NCI-H1417 (cell line): ENCODE results near the gene MKRN2OS.
A peak's percentile ranks its signal among the peaks of the same experiment; 100 is the strongest.
"Not testable (repeated sequence)": the region's sequence is repeated elsewhere in the genome, so short reads cannot be mapped to it uniquely, and the experiment has no call there.

ENCODE experiments used
- DNase-seq, 3 experiments: peaks; one replicate each; lab custom pipeline; 2025; lab: John Stamatoyannopoulos, UW

Gene MKRN2OS

DNA sequence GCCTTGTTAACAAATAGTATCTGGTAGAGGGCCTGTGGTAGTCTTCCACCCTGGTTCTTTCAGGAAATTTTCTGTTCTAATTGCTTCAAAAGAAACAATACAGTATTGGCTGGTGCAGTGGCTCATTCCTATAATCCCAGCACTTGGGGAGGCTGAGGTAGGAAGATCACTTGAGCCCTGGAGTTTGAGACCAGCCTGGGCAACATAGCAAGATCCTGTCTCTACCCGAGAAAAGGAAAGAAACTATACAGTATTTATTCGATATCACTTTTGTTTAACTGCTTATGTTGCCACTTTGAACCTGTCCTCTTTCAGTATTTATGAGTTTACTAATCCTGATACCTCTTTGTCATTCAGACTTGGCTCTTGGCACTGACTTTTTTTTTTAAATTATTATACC is 16.1 kb upstream of the MKRN2OS start:
- DNase-seq: no peak

DNA sequence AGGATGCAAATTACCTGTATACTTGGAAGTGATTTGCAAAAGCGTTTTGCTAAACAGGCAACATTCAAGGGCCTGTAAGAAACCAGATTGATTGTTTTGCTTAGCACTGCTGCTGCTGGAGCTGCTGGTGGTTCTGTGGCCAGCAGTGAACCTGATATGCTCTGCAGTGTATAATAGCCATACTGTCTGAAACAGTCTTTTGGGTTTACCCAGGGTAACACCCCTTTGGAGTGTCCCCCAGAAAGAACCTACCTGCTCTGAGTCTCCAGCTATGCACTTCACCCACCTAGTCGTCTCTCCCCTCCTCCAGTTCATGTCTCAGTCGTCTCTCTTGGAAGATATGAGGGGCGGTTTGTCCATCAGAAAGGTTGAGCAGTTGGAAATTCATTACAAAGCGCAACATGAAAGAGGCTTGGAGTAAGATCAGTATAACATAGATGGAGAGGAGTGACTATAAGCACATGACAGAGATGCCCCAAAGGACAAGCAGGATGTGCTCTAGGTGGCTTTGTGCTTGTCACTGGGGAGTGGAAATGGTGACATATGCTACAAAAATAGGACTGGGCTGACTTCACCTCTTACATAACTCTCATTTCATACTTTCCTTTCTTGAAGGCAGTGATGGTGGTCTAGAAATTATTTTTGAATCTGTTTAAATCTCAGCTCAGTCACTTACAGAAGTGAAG is 15.3 kb upstream of the MKRN2OS start:
- DNase-seq: no peak

DNA sequence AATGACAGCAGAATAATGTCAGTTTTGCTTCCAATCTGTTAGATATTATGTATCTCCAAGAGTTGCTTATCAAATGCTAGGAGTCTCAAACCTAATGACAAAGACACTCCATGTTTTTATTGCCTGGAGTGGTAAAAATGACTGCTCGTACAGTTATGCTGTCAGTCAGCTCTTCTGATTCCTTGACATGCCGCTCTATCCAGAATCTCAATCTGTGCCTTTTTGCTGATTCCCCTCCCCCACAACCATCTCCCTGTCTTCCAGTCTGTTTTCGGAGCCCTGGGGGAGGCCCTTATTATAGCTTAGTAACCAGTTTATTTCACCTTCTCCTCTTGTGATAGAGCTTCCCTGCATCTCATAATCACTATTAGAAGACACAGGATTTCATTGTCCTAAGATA is 14.2 kb upstream of the MKRN2OS start:
- no peak for DNase-seq

DNA sequence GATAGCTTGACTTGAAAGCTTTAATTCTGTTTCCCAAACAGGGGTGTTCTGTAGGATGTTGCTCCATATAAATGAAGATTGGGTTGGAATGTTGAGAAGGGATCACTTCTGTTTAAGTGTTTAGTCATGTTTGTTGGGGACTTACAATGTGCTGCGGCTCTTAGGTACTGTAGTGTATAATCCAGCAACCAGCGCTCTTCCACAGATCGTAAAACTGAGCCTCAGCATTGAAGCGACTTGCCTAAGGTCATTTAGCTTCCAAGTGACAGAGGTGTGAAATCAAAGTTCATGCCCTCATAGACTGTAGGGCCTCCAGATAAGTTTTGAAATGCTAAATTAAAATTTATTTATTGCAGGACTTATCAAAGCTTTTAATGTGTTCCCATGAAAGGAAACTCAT is 13.4 kb upstream of the MKRN2OS start:
- DNase-seq: no peak

DNA sequence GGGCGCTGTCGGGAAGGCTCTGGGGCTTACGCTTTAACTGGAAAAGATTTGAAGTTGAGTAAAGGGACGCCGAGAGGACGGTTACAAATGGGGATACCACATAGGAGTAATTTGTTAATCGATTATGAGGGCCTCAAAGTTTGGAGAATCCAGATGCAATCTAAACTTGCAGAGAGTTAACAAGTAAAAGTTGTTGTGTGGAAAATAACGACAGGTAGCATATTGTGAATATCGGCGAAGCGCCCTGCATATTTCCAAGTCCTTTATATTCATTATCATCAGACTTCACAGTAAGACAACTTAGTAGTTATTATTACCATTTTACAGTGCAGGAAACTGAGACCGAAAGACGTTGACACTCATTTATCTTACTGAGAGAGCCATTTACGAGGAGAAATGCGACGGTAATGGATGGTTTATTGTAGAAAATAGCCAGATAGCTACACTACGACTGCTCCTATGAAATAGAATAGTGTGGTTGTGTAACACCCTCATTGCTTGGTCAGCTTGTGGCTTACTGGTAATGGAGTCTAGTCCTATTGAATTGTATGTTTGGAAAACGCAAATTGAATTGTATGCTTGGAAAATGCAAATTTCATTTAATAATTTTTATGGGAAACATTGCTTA is 12.3 kb upstream of the MKRN2OS start:
- no peak for DNase-seq

DNA sequence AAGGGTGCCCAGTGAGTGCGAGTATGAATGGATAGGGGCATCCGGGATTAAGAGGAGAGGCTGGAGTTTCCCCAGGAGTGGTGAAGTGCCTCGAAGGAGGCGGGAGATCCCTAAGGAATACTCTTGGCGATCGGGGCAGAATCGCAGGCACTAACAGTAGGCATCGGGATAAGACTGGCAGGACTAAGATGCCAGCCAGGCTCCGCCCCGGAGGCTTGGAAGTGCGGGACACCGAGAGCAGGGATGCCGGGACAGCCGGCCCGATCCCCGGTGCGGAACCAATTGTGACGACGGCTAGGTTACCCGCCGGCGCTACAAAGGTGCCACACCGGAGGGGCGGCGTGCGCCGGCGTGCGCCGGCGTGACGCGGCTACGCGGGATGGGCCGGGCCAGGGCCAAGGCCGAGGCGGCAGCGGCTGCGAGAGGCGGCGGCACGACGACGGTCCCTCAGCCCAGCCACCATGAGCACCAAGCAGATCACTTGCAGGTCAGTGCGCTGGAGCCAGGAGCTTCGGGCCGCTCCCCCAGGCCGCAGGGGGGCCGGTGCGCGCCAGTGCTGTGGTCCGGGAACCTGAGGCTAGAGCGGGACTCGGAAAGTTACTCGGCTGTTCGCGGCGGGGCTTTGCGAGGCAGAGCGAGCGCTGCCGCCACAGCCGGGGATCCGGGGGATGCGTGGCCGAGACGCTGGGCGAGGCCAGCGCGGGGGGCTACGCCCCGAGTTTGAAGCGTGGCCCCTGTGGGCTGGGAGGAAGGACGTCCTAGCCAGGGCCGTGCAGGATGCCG is 11.6 kb upstream of the MKRN2OS start, which contains the start of gene MKRN2:
TSS of gene MKRN2 (plus strand) at position 398 of the 783 bp plus-strand sequence. CDS start at position 462, 64 bp downstream.
- peak; percentile 82 to 85 (median 84) for DNase-seq

DNA sequence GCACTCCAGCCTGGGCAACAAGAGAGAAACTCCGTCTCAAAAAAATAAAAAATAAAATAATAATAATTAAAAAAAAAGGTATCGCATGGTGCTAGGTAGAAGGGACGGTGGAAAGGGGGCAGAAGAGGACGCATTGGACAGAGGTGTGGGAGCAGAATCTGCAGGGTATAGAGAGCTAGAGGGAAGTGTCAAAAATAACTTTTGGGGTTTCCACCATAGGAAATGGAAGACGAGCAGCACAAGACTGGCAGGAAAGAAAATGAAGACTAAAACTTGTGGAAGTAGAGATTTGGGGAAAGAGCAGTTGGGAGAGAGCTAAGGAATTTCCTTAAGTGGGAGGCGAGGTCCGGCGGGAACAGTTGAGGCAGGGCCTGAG is 11.0 kb upstream of the MKRN2OS start:
- no peak for DNase-seq

DNA sequence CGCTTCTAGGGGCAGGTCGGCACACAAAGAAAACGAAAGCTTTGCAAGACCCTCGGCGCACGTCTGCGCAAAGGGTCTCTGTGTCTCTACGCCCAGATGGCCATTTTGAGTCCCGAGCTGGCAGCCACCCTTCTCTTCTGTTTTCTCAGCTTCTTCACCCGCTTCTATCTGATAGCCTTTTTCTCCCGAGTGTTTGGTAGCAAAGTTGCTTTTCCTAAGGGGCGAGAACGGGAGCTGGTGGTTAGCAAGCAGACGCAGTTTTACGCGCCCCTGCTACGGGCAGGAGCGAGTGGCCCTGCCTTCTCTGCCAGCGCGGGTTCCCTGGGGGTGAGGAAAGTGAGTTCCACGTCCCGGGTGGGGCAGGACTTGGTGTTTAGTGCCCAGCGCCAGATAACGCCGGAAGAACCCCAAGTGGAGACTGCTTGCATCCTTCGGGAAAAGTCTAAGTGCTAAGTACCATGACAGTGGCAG is 8.7 kb upstream of the MKRN2OS start:
- DNase-seq: no peak

DNA sequence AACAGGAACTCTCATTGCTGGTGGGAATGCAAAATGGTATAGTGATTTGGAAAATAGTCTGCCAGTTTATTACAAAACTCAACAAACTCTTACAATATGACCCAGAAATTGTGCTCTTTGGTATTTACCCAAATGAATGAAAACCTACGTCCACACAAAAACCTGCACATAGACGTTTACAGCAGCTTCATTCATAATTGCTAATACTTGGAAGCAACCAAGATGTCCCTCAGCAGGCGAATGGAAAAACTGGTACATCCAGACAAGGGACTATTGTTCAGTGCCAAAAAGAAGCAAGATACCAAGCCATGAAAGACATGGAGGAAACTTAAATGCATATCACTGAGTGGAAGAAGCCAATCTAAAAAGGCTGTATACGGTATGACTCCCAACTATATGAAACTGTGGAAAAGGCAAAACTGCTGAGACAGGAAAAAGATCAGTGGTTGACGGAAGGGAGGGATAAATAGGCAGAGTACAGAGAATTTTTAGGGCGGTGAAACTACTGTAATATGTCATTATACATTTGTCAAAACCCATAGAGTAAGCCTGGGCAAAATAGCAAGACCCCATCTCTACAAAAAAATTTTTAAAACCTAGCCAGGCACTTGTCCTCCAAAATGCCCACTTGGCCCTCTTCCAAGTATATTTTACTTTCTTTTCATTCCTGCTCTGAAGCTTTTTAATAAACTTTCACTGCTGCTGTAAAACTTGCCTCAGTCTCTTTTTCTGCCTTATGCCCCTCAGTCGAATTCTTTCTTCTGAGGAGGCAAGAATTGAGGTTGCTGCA is 4.9 kb upstream of the MKRN2OS start:
- no peak for DNase-seq

DNA sequence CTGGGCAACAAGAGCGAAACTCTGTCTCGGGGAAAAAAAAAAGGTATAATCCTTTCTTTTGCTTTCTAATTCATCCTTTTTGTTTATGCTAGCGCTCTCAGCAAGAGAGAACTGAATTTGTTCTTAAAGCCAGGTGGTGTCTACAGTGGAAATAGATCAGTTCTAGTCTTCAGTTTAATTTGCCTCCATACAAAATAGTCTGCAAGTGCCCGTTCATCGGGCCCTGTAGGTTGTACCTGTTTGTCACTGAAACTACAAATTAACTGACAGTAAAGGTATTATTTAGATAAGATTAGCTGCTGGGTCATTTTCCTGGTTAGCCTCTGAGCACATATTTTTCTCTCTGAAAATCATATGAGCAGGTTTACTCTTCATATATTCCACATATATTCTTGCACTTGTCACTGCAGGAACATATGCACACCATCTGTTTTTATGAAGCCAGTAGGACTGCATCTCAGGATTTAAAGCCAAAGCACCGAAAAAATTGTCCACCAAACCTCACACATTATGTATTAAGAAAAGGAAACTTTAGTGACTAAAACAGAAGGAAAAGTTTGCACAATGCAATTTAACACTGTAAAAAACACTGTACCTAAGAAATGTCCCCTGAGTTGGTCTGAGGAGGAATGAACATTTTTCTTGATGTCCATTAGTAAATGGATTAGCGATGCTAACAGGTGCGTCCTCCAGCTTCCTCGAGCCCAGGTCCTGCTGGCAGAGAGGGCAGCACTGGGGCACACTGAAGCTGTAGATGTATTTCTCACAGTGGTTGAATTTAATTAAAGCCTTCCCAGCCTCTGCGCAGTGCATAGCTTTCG is 437 bp downstream of the MKRN2OS start:
- no peak for DNase-seq

DNA sequence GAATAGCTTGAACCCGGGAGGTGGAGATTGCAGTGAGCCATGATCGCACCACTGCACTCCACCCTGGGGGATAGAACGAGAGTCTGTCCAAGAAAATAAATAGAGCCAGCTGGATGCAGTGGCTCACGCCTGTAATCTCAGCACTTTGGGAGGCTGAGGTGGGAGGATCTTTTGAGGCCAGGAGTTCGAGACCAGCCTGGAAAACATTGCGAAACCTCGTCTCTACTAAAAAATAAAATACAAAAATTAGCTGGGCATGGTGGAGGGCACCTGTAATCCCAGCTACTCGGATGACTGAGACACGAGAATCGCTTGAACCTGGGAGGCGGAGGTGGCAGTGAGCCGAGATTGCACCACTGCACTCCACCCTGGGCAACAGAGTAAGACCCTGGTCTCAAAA is 1.8 kb downstream of the MKRN2OS start:
- not testable (repeated sequence) for DNase-seq

DNA sequence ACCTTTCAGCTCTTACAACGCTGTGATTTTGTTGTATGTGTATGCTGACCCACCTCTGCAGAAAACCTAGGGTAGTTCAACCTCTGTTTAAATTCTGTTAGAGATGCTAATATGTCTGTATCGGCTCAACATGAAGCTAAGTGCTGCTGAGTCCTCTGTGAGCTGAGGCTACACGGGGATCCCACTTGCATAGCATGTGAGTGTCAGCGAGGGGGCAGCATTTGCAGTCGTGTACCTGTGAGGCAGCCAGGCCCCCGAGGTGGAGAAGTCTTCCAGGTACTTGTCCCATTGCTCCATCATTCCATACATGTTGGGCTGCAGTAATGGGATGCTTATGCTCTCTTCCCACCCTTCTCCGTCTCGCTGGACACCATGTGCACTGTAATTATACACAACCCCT is 3.7 kb downstream of the MKRN2OS start:
- no peak for DNase-seq

DNA sequence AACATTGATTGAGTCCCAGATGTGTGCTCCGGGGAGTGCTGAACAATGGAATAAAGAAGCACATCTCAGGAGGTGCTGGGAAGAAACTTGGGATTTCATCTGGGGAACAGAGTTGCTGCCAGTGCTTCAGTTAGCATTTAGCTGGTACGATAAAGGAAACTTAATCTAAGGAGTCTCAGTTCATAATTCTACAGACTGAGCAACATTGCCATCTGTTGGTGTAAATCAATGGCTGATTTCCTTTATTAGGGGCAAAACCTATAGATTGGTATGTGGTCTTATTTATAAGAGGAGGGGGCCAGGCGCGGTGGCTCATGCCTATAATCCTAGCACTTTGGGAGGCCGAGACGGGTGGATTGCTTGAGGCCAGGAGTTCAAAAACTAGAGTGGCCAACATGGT is 8.9 kb downstream of the MKRN2OS start:
- DNase-seq: no peak

DNA sequence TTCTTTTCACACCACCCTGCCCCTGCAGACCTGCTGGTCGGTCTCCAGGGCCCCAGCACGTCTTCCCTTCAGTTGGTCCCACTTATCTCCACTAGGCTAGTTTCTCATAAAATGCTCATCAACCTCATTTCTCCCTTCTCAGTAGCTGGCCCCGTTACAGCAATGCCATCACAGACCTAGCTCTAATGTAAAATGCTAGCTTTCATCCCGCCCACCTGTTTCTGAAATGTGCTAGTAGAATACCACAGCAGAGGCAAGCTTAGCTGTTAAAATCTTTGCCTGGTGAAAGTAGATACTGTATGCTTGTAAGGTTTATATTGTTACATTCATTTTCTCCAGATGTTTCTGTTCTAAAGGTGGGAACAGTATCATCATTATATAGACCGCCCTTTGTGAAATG is 13.1 kb downstream of the MKRN2OS start:
- DNase-seq: no peak

DNA sequence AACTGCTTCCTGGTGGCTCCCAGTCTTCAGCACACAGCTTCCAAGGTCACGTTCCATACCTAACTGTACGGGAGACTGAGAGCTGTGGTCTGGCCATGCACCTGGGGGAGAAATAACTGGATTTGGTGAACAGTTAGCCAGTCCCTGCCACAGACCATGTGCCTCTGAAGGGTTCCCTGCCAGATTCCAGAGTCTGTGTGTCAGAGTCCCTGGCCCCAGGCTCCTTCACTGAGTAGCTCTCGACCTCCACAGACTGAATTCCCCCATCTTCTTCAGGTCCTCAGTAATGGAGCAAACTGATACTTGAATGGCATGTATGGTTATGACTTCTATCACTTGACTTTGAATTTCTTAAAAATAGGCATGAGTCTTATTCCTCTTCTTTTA is 17.5 kb downstream of the MKRN2OS start:
- no peak for DNase-seq

DNA sequence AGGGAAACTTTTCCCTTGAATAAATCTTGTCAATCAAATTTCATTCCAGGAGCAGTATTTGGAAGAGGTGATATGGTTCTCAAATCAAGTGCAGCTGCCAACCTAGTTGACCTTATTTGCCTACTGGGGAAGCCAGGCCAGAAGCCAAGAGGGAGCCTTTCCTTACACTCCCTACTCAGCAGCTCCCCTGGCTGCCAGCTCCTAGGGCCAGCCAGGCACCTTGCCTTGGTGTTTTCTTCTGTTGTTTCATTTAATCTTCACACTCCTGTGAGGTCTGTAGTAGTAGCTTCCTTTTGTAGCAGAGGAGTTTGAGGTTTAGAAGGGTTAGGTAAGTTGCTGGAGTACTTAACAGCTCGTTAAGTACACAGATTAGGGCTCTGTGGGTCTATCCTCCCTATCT is 22.6 kb downstream of the MKRN2OS start:
- DNase-seq: no peak

DNA sequence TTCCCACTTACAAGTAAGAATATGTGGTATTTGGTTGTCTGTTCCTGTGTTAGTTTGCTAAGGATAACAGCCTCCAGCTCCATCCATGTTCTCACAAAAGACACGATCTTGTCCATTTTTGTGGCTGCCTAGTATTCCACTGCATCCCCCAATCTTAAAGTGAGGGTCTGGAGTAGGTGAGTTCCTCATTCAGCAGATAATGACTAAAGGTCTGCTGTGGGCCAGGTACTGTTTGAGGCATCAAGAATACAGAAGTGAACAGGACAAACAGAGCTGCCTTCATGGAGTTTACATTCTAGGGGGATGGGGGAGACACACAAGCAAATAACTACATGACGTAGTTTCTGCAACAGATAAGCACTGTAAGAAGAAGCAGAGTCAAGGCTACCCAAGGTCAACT is 24.3 kb downstream of the MKRN2OS start:
- DNase-seq: no peak

DNA sequence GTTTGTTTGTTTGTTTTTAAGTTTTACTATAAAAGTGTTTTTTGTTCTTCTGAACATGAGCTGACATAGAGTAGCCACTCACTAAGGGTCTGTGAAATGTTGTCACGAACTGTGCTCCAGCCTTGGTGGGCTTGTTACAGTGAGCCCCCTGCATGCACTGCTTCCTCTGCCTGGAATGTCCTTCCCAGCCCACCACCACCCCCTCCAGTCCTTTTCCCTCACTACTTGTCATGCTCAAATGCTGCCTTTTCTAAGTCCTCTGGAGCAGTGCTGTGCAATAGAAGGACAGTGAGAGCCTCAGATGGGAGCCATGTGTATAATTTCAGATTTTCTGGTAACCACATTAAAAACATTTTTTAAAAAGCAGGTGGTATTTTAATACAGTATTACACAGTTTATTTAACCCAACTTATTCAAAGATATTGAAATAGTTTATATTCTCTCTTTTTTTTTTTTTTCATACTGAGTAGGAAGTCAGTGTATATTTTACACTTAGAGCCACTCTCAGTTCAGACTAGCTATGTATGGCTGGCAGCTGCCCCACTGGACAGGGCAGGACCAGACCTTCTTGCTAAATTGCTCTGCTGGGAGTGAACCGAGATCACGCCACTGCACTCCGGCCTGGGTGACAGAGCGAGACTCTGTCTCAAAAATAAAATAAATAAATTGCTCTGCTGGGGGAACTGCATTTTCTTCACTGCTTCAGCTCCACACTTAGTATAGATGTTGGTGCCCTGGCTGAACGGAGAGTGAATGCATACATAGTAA is 26.9 kb downstream of the MKRN2OS start:
- no peak for DNase-seq

DNA sequence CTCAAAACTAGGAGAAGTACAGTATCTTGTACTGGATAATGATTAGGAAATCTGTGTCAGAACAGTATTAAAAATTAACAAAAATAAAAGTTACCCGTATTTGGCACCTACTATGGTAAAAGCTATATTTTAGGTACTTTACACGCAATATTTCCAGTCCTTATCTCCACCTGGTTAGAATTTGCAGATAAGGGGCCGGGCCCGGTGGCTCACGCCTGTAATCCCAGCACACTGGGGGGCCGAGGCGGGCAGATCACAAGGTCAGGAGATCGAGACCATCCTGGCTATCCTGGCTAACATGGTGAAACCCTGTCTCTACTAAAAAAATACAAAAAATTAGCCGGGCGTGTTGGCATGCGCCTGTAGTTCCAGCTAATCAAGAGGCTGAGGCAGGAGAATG is 28.4 kb downstream of the MKRN2OS start:
- no peak for DNase-seq

DNA sequence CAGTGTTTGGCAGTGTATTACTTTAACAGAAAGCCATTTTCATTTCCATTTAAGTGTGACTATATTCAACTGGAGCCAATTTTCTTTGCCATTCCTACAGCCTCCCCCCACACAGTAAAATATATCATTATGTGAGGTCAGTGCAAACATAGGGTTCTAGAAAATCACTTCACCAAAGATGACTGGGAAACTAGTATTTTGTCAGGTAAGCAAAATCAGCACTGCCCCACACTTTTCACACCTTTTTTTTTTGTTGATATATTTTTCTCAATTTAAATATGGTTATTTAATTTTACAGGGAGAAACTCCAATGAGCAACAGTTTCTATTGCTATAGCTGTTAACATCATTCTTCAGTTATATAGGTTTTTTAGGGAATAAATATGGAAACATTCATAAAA is 29.7 kb downstream of the MKRN2OS start:
- DNase-seq: no peak
